ENCODE results near the gene CRHR2. TPM values are rescaled to one million over a fixed set of nuclear protein-coding genes. Genes with fewer than 3 reads are reported as not detected.
A peak's percentile ranks its signal among the peaks of the same experiment; 100 is the strongest.

Gene CRHR2
- total RNA-seq, 1 experiment from 2014 or later: 0.22 TPM

DNA sequence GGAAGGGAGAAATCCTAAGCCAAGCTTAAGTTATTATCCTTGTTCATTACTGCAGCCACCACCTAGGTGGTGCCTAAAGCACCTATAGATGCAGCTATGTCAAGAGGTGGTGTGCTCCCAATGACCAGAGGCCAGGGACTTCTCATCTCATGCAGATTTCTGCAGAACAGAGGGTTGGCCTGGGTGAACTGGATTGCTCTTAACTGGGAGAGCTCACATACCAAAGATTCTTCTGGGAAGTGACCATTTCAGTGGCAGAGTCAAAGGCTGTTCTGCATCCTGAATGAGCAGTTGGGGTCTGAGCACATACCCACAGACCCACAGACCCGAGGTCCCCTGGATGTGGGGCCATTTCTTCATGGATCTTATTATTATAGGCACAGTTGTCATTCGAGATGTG, 2.1 kb upstream of the CRHR2 start (continued):
- TF ChIP-seq, protein P1, sequence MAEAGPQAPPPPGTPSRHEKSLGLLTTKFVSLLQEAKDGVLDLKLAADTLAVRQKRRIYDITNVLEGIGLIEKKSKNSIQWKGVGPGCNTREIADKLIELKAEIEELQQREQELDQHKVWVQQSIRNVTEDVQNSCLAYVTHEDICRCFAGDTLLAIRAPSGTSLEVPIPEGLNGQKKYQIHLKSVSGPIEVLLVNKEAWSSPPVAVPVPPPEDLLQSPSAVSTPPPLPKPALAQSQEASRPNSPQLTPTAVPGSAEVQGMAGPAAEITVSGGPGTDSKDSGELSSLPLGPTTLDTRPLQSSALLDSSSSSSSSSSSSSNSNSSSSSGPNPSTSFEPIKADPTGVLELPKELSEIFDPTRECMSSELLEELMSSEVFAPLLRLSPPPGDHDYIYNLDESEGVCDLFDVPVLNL (CRISPR knock-in tag; IDR thresholded peaks at IDR 0.05; ENCODE audit: borderline replicate concordance, low read depth): no peak
- TF ChIP-seq ZNF532 (CRISPR knock-in tag; IDR thresholded peaks at IDR 0.05; ENCODE audit: borderline replicate concordance) (no peak), USF1 (CRISPR knock-in tag; IDR thresholded peaks at IDR 0.05) (no peak), GABPB1 (CRISPR knock-in tag; IDR thresholded peaks at IDR 0.05) (no peak), HMGA2 (CRISPR knock-in tag; IDR thresholded peaks at IDR 0.05) (no peak), ZNF425 (CRISPR knock-in tag; conservative IDR thresholded peaks at IDR 0.05) (no peak)

GRCh38 chr7:30683816-30684215, 1.6 kb upstream of the CRHR2 start:
- TF ChIP-seq ZNF232 (CRISPR knock-in tag; IDR thresholded peaks at IDR 0.05): no peak
- TF ChIP-seq SMAD3 (CRISPR knock-in tag; IDR thresholded peaks at IDR 0.05; ENCODE audit: borderline replicate concordance): no peak
- POLR2A ChIA-PET: no interaction called here
- CTCF ChIA-PET: interaction anchor here (1.5 to 4.2 kb wide), 5 partner anchors 10 to 255 kb away, joined by 5 to 57 read pairs (median 11); no protein-coding TSS in a partner anchor

DNA sequence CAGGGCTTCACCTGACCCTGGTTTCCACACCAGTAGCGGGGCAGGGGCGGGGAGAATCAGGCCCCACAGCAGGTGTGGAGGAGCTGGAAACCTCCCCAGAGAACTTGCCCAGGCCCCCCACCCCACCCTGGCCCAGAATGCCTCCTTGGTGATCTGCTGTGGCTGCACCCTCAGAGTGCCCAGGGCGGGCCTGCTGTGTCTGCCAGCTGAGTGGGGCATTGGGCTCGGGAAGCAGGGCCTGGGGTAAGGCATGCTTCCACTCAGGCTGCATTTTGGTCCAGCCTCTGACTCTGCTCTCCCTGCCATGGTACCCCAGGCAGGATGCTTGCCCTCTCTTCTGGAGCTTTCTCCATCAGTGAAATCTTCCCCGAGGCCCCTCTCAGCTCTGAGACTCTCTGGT, 1.1 kb upstream of the CRHR2 start:
- ChIA-PET CTCF (interaction anchor here (1.0 to 4.2 kb wide), 15 partner anchors 10 to 255 kb away, joined by 3 to 57 read pairs (median 6); no protein-coding TSS in a partner anchor), POLR2A (interaction anchor here (1.4 kb wide), 1 partner anchor 11 kb away, joined by 5 read pairs; no protein-coding TSS in a partner anchor)
- no peaks in the 10 kb centered on the region for H3K36me3 Mint-ChIP-seq
- no peaks in the 10 kb centered on the region for H3K9me3 Mint-ChIP-seq
- H3K4me1 Mint-ChIP-seq: peaks cover 46% of the 10 kb centered on the region
- DNase-seq (ENCODE audit: low spot score) (no peak), ATAC-seq (no peak)
- peak overlapping the region; percentile 37; the same call in 1 of the 2 replicates for H3K4me3 Mint-ChIP-seq
- peaks cover 69% of the 10 kb centered on the region for H3K27me3 Mint-ChIP-seq (ENCODE audit: low read depth)
- no peak overlapping the region for H3K27ac Mint-ChIP-seq
- TF ChIP-seq TEAD4 (CRISPR knock-in tag; IDR thresholded peaks at IDR 0.05) (no peak), TCF7 (CRISPR knock-in tag; IDR thresholded peaks at IDR 0.05; ENCODE audit: low read depth) (no peak), ZNF396 (CRISPR knock-in tag; IDR thresholded peaks at IDR 0.05; ENCODE audit: borderline replicate concordance) (no peak), ERG (CRISPR knock-in tag; IDR thresholded peaks at IDR 0.05) (no peak), ATF3 (CRISPR knock-in tag; conservative IDR thresholded peaks at IDR 0.05) (no peak), TP53 (CRISPR knock-in tag; IDR thresholded peaks at IDR 0.05) (no peak), GABPB1 (CRISPR knock-in tag; IDR thresholded peaks at IDR 0.05) (no peak), ZNF232 (CRISPR knock-in tag; IDR thresholded peaks at IDR 0.05) (no peak), NFYB (CRISPR knock-in tag; conservative IDR thresholded peaks at IDR 0.05; ENCODE audit: low read depth) (no peak), E2F5 (CRISPR knock-in tag; IDR thresholded peaks at IDR 0.05) (no peak)
- TF ChIP-seq, protein P2, sequence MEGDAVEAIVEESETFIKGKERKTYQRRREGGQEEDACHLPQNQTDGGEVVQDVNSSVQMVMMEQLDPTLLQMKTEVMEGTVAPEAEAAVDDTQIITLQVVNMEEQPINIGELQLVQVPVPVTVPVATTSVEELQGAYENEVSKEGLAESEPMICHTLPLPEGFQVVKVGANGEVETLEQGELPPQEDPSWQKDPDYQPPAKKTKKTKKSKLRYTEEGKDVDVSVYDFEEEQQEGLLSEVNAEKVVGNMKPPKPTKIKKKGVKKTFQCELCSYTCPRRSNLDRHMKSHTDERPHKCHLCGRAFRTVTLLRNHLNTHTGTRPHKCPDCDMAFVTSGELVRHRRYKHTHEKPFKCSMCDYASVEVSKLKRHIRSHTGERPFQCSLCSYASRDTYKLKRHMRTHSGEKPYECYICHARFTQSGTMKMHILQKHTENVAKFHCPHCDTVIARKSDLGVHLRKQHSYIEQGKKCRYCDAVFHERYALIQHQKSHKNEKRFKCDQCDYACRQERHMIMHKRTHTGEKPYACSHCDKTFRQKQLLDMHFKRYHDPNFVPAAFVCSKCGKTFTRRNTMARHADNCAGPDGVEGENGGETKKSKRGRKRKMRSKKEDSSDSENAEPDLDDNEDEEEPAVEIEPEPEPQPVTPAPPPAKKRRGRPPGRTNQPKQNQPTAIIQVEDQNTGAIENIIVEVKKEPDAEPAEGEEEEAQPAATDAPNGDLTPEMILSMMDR (IDR thresholded peaks at IDR 0.05): no peak
- TF ChIP-seq, protein P1 (CRISPR knock-in tag; IDR thresholded peaks at IDR 0.05; ENCODE audit: borderline replicate concordance, low read depth): no peak

More at GRCh38 chr7:30683816-30684215, 1.6 kb upstream of the CRHR2 start:
- H3K27me3 Mint-ChIP-seq (ENCODE audit: low read depth): peaks cover 64% of the 10 kb centered on the region
- peak overlapping the region; percentile 37; the same call in 1 of the 2 replicates for H3K4me3 Mint-ChIP-seq
- DNase-seq (ENCODE audit: low spot score) (no peak), ATAC-seq (no peak)
- no peaks in the 10 kb centered on the region for H3K36me3 Mint-ChIP-seq
- H3K4me1 Mint-ChIP-seq: peaks cover 41% of the 10 kb centered on the region
- no peak overlapping the region for H3K27ac Mint-ChIP-seq
- no peaks in the 10 kb centered on the region for H3K9me3 Mint-ChIP-seq
